H9 (cell line): ENCODE measurements around the gene NF1. TPM values are rescaled to one million over a fixed set of nuclear protein-coding genes. Genes with fewer than 3 reads are reported as not detected.

Experiments
- DNase-seq: peaks from one replicate; pipeline ENCODE4 v3.0.0-alpha.2; 2017
- H2AFZ ChIP-seq: one replicate; pipeline ENCODE4 v1.6.1; 2013; ENCODE audit warnings: mild to moderate bottlenecking, low read length, control low read depth, moderate library complexity
- H2AK5ac ChIP-seq: 2 replicates; pipeline ENCODE4 v1.6.1; 2013; ENCODE audit warnings: low read length, control low read depth, mixed read lengths; ENCODE audit not compliant: insufficient read length
- H2BK120ac ChIP-seq: one replicate; pipeline ENCODE4 v1.6.1; 2013; ENCODE audit warnings: low read depth, mild to moderate bottlenecking, low read length, control low read depth, inconsistent platforms; ENCODE audit not compliant: poor library complexity, severe bottlenecking
- H2BK12ac ChIP-seq: 2 replicates; pipeline ENCODE4 v1.6.1; 2013; ENCODE audit warnings: low read length, control low read depth, mixed read lengths, low read depth; ENCODE audit not compliant: insufficient read length
- H2BK15ac ChIP-seq: 2 replicates; pipeline ENCODE4 v1.6.1; 2013; ENCODE audit warnings: low read depth, low read length, control low read depth
- H2BK20ac ChIP-seq: one replicate; pipeline ENCODE4 v1.6.1; 2013; ENCODE audit warnings: low read depth, mild to moderate bottlenecking, low read length, control low read depth, inconsistent platforms; ENCODE audit not compliant: poor library complexity, severe bottlenecking
- H2BK5ac ChIP-seq: 2 replicates; pipeline ENCODE4 v1.6.1; 2013; ENCODE audit warnings: low read length, control low read depth, mixed read lengths; ENCODE audit not compliant: insufficient read length
- H3K14ac ChIP-seq: 2 replicates; pipeline ENCODE4 v1.6.1; 2013; ENCODE audit warnings: low read length, control low read depth; ENCODE audit not compliant: insufficient read depth
- H3K18ac ChIP-seq: 2 replicates; pipeline ENCODE4 v1.6.1; 2013; ENCODE audit warnings: low read depth, mild to moderate bottlenecking, mixed read lengths, low read length, control low read depth; ENCODE audit not compliant: insufficient read length
- H3K23ac ChIP-seq: 2 replicates; pipeline ENCODE4 v1.6.1; 2013; ENCODE audit warnings: low read length, control low read depth, mixed read lengths, low read depth; ENCODE audit not compliant: insufficient read length
- H3K23me2 ChIP-seq: 2 replicates; pipeline ENCODE4 v1.6.1; 2013; ENCODE audit warnings: low read depth, mild to moderate bottlenecking, mixed read lengths, low read length, control low read depth; ENCODE audit not compliant: insufficient read length, poor library complexity, severe bottlenecking
- H3K27ac ChIP-seq: 2 replicates; pipeline ENCODE4 v1.5.1; 2013; ENCODE audit warnings: low read length, control low read depth, mixed read lengths, low read depth; ENCODE audit not compliant: insufficient read length
- H3K27me3 ChIP-seq: 2 replicates; pipeline ENCODE4 v1.6.1; 2013; ENCODE audit warnings: low read length, control low read depth, inconsistent platforms; ENCODE audit not compliant: insufficient read depth
- H3K4ac ChIP-seq: 2 replicates; pipeline ENCODE4 v1.6.1; 2013; ENCODE audit warnings: low read depth, mild to moderate bottlenecking, control low read depth, inconsistent platforms, low read length, moderate library complexity
- H3K4me1 ChIP-seq: 2 replicates; pipeline ENCODE4 v1.6.1; 2013; ENCODE audit warnings: low read length, control low read depth, inconsistent platforms; ENCODE audit not compliant: insufficient read depth
- H3K4me2 ChIP-seq: 2 replicates; pipeline ENCODE4 v1.6.1; 2013; ENCODE audit warnings: low read length, control low read depth, mixed read lengths; ENCODE audit not compliant: insufficient read length, insufficient read depth
- H3K56ac ChIP-seq: 2 replicates; pipeline ENCODE4 v1.6.1; 2013; ENCODE audit warnings: low read depth, mild to moderate bottlenecking, mixed read lengths, low read length, control low read depth; ENCODE audit not compliant: insufficient read length
- H3K79me1 ChIP-seq: 2 replicates; pipeline ENCODE4 v1.6.1; 2013; ENCODE audit warnings: low read depth, mild to moderate bottlenecking, moderate library complexity, low read length, control low read depth, inconsistent platforms; ENCODE audit not compliant: insufficient read depth, poor library complexity, severe bottlenecking
- H3K79me2 ChIP-seq: 2 replicates; pipeline ENCODE4 v1.6.1; 2013; ENCODE audit warnings: low read length, control low read depth, inconsistent platforms; ENCODE audit not compliant: insufficient read depth
- H3K9ac ChIP-seq: 2 replicates; pipeline ENCODE4 v1.6.1; 2013; ENCODE audit warnings: low read length, control low read depth, mixed read lengths; ENCODE audit not compliant: insufficient read length; ENCODE audit errors: extremely low read depth
- H3K9me3 ChIP-seq: one replicate; pipeline ENCODE4 v1.6.1; 2013; ENCODE audit warnings: low read depth, low read length, inconsistent platforms; ENCODE audit not compliant: control insufficient read depth
- H3T11ph ChIP-seq: one replicate; pipeline ENCODE4 v1.6.1; 2013; ENCODE audit warnings: mild to moderate bottlenecking, low read length, control low read depth, inconsistent platforms
- H4K20me1 ChIP-seq: one replicate; pipeline ENCODE4 v1.6.1; 2013; ENCODE audit not compliant: control insufficient read depth, insufficient read length, insufficient read depth
- H4K5ac ChIP-seq: 2 replicates; pipeline ENCODE4 v1.6.1; 2013; ENCODE audit warnings: low read depth, mild to moderate bottlenecking, mixed read lengths, low read length, control low read depth; ENCODE audit not compliant: insufficient read length
- H4K8ac ChIP-seq: replicated peaks from 2 replicates; pipeline ENCODE4 v1.6.1; 2013; ENCODE audit warnings: low read length, control low read depth, mixed read lengths, low read depth; ENCODE audit not compliant: insufficient read length
- H4K91ac ChIP-seq: 2 replicates; pipeline ENCODE4 v1.6.1; 2013; ENCODE audit warnings: low read depth, mild to moderate bottlenecking, moderate library complexity, mixed read lengths, low read length, control low read depth; ENCODE audit not compliant: insufficient read length
- H3K27ac Mint-ChIP-seq, 3 experiments: 2 replicates in 2 of 3; 3 replicates in 1 of 3; pipeline ENCODE4 v1.8.0; 2020 to 2021; ENCODE audit warnings: mixed read lengths in 3 of 3, mild to moderate bottlenecking in 1 of 3, moderate library complexity in 1 of 3
- H3K27me3 Mint-ChIP-seq: 2 replicates; pipeline ENCODE4 v1.8.0; 2021; ENCODE audit warnings: low read depth, mild to moderate bottlenecking, moderate library complexity, mixed read lengths
- H3K36me3 Mint-ChIP-seq, 3 experiments: 2 replicates in 2 of 3; 3 replicates in 1 of 3; pipeline ENCODE4 v1.8.0; 2020 to 2021; ENCODE audit warnings: low read depth in 3 of 3, mixed read lengths in 3 of 3; ENCODE audit not compliant: insufficient read depth in 1 of 3
- H3K4me1 Mint-ChIP-seq, 2 experiments: 2 replicates each; pipeline ENCODE4 v1.8.0; 2020; ENCODE audit warnings: mixed read lengths in 2 of 2
- H3K4me3 Mint-ChIP-seq, 2 experiments: 2 replicates in 1 of 2; 3 replicates in 1 of 2; pipeline ENCODE4 v1.8.0; 2020 to 2021; ENCODE audit warnings: mild to moderate bottlenecking in 2 of 2, mixed read lengths in 2 of 2, moderate library complexity in 1 of 2
- H3K9me3 Mint-ChIP-seq, 2 experiments: 2 replicates in 1 of 2; 3 replicates in 1 of 2; pipeline ENCODE4 v1.8.0; 2020; ENCODE audit warnings: mild to moderate bottlenecking in 2 of 2, mixed read lengths in 2 of 2, moderate library complexity in 1 of 2
- CTCF ChIP-seq: fragments of 200-600 bp; sonication (generic); conservative IDR thresholded peaks from 3 replicates; pipeline ENCODE4 v1.8.0; 2021; ENCODE audit warnings: antibody characterized with exemption, mild to moderate bottlenecking
- total RNA-seq: library from RNA; stranded (reverse); gene quantifications from 2 replicates; pipeline ENCODE4 v1.2.1, GENCODE V29; 2021

The NF1 gene
- total RNA-seq, 1 experiment from 2014 or later, result 38.1 TPM

- Histone ChIP-seq H3K79me2 (no peaks in the 10 kb centered on the region), H3K56ac (no peak overlapping the region), H2BK5ac (no peak overlapping the region), H3K14ac (no peak overlapping the region), H2BK120ac (no peak overlapping the region), H4K8ac (no peak overlapping the region), H3T11ph (no peak overlapping the region), H4K20me1 (no peaks in the 10 kb centered on the region), H3K27me3 (no peaks in the 10 kb centered on the region), H3K23ac (no peak overlapping the region), H2BK15ac (no peak overlapping the region), H4K91ac (no peak overlapping the region), H3K9ac (no peak overlapping the region), H3K79me1 (no peaks in the 10 kb centered on the region), H2BK20ac (no peak overlapping the region), H2BK12ac (no peak overlapping the region), H3K23me2 (no peaks in the 10 kb centered on the region), H3K4me1 (no peaks in the 10 kb centered on the region), H3K9me3 (no peaks in the 10 kb centered on the region), H3K4me2 (no peak overlapping the region), H3K27ac (no peak overlapping the region), H4K5ac (no peak overlapping the region), H3K18ac (no peak overlapping the region), H3K4ac (no peak overlapping the region), H2AK5ac (no peak overlapping the region), H2AFZ (no peak overlapping the region)
- peaks cover 0 to 11% (median 4%) of the 10 kb centered on the region in 3 experiments; a peak in 2 of 7 replicates for H3K36me3 Mint-ChIP-seq
- no peak overlapping the region for H3K4me3 Mint-ChIP-seq
- H3K27ac Mint-ChIP-seq, result no peak overlapping the region
- peaks cover 13% of the 10 kb centered on the region in 2 experiments for H3K4me1 Mint-ChIP-seq
- no peak for TF ChIP-seq CTCF
- no peak for DNase-seq
- H3K27me3 Mint-ChIP-seq, result no peaks in the 10 kb centered on the region
- no peaks in the 10 kb centered on the region for H3K9me3 Mint-ChIP-seq
Observed at GRCh38 chr17:31291820-31292219, 197.0 kb downstream of the NF1 start.
